HCT116 (cell line): ENCODE results near the gene RAI1. TPM values are rescaled to one million over a fixed set of nuclear protein-coding genes. Genes with fewer than 3 reads are reported as not detected.

ENCODE experiments used
- ATAC-seq: fragments of 200-7000 bp; cut with Tn5 transposase; 2 replicates; pipeline ENCODE4 v1.9.1; 2020; ENCODE audit warnings: mild to moderate bottlenecking, moderate library complexity
- BruUV-seq: library from RNA; stranded (reverse); fragments of 400-500 nt; replicated peaks from 2 replicates; lab custom pipeline; 2021; lab: Mats Ljungman, UMichigan
- CTCF ChIA-PET: fragments of 300-600 bp; sonication (Branson Sonifier 250); formaldehyde crosslinking; loops from one replicate; lab custom pipeline; 2021; ENCODE audit warnings: antibody characterized with exemption; lab: Charles Lee
- POLR2A ChIA-PET: fragments of 300-600, 350-600 bp; sonication (Branson Sonifier 250); formaldehyde crosslinking; loops from one replicate; lab custom pipeline; 2021; ENCODE audit warnings: antibody characterized with exemption; lab: Charles Lee
- RAD21 ChIA-PET, 2 experiments: fragments of 300-600 bp; sonication (Branson Sonifier 250); formaldehyde crosslinking; loops; one replicate each; lab custom pipeline; 2023; ENCODE audit warnings: low total read pairs in 2 of 2; ENCODE audit not compliant: uncharacterized antibody in 2 of 2, unreplicated experiment in 2 of 2, low non-redundant PET in 1 of 2; lab: Charles Lee
- DNase-seq: peaks from one replicate; pipeline ENCODE4 v3.0.0-alpha.2; 2010; ENCODE audit warnings: low read depth, low spot score
- H2AFZ ChIP-seq: fragments of 200-600 bp; shearing (Covaris generic), sonication (generic); 2 replicates; pipeline ENCODE4 v1.6.1; 2017; ENCODE audit warnings: low read depth, mixed run types, mixed read lengths, antibody characterized with exemption, low read length; ENCODE audit not compliant: poor library complexity, severe bottlenecking
- H3K27ac ChIP-seq: 2 replicates; pipeline ENCODE4 v1.5.1; 2012; ENCODE audit warnings: low read depth, low read length
- H3K27me3 ChIP-seq: fragments of 200-600 bp; sonication (generic); 2 replicates; pipeline ENCODE4 v1.6.1; 2016; ENCODE audit warnings: mixed run types, low read length, mixed read lengths; ENCODE audit not compliant: insufficient read depth
- H3K36me3 ChIP-seq, 2 experiments: fragments of 200-500 bp in 1 of 2; fragments of 200-600 bp in 1 of 2; sonication (Bioruptor generic) in 1 of 2; sonication (generic) in 1 of 2; 2 replicates each; pipeline versions ENCODE4 v1.5.1 to v1.6.1; 2014 to 2016; ENCODE audit warnings: low read length in 2 of 2, inconsistent platforms in 1 of 2, mixed read lengths in 1 of 2, mixed run types in 1 of 2; ENCODE audit not compliant: insufficient read depth in 2 of 2, control insufficient read depth in 1 of 2
- H3K4me1 ChIP-seq, 2 experiments: fragments of 200-600 bp in 1 of 2; sonication (generic) in 1 of 2; 2 replicates each; pipeline versions ENCODE4 v1.5.1 to v1.6.1; 2012 to 2017; ENCODE audit warnings: low read length in 2 of 2, inconsistent platforms in 1 of 2, mild to moderate bottlenecking in 1 of 2, mixed read lengths in 1 of 2, mixed run types in 1 of 2, moderate library complexity in 1 of 2; ENCODE audit not compliant: insufficient read depth in 2 of 2, control insufficient read depth in 1 of 2
- H3K4me2 ChIP-seq: fragments of 200-600 bp; sonication (generic); 2 replicates; pipeline ENCODE4 v1.6.1; 2017; ENCODE audit warnings: mixed run types, low read length, mixed read lengths
- H3K4me3 ChIP-seq, 2 experiments: fragments of 200-600 bp in 1 of 2; sonication (generic) in 1 of 2; replicated peaks in 1 of 2; 2 replicates each; pipeline ENCODE4 v1.5.1; 2011 to 2016; ENCODE audit warnings: low read length in 2 of 2, control low read depth in 1 of 2, low read depth in 1 of 2, mild to moderate bottlenecking in 1 of 2, mixed read lengths in 1 of 2, mixed run types in 1 of 2
- H3K79me2 ChIP-seq: fragments of 200-600 bp; sonication (generic); 2 replicates; pipeline ENCODE4 v1.6.1; 2017; ENCODE audit warnings: mild to moderate bottlenecking, mixed run types, low read length, moderate library complexity, mixed read lengths; ENCODE audit not compliant: insufficient read depth
- H3K9ac ChIP-seq: fragments of 200-600 bp; sonication (generic); 2 replicates; pipeline ENCODE4 v1.6.1; 2016; ENCODE audit warnings: low read length, mixed read lengths
- H3K9me2 ChIP-seq: fragments of 200-600 bp; sonication (generic), shearing (Covaris generic); 2 replicates; pipeline ENCODE4 v1.6.1; 2017; ENCODE audit warnings: mixed run types, mild to moderate bottlenecking, moderate library complexity; ENCODE audit not compliant: insufficient read depth
- H3K9me3 ChIP-seq, 2 experiments: fragments of 200-500 bp in 1 of 2; fragments of 200-600 bp in 1 of 2; sonication (Bioruptor generic) in 1 of 2; sonication (generic) in 1 of 2; 2 replicates each; pipeline ENCODE4 v1.6.1; 2014 to 2017; ENCODE audit warnings: low read length in 2 of 2, mixed read lengths in 2 of 2, inconsistent platforms in 1 of 2, low read depth in 1 of 2, mild to moderate bottlenecking in 1 of 2, mixed run types in 1 of 2, moderate library complexity in 1 of 2; ENCODE audit not compliant: control insufficient read depth in 1 of 2, insufficient read depth in 1 of 2
- H4K20me1 ChIP-seq: fragments of 200-600 bp; sonication (generic), shearing (Covaris generic); 2 replicates; pipeline ENCODE4 v1.6.1; 2017; ENCODE audit warnings: mixed run types, mild to moderate bottlenecking, moderate library complexity; ENCODE audit not compliant: insufficient read depth
- CBX3 ChIP-seq: IDR thresholded peaks from 2 replicates; pipeline ENCODE4 v1.6.1; 2012; ENCODE audit warnings: low read depth
- CEBPB ChIP-seq: IDR thresholded peaks from 2 replicates; pipeline ENCODE4 v1.6.1; 2012; ENCODE audit warnings: low read depth
- EGR1 ChIP-seq: IDR thresholded peaks from 2 replicates; pipeline ENCODE4 v1.6.1; 2012; ENCODE audit warnings: low read depth
- EZH2 ChIP-seq: fragments of 200-600 bp; sonication (generic); IDR thresholded peaks from 2 replicates; pipeline ENCODE4 v1.6.1; 2017; ENCODE audit warnings: antibody characterized with exemption, mixed run types
- EZH2phosphoT487 ChIP-seq: fragments of 200-600 bp; IDR thresholded peaks from 2 replicates; pipeline ENCODE4 v1.6.1; 2018; ENCODE audit warnings: antibody characterized with exemption, borderline replicate concordance
- FOSL1 ChIP-seq: IDR thresholded peaks from 2 replicates; pipeline ENCODE4 v1.6.1; 2012; ENCODE audit warnings: low read depth
- JUND ChIP-seq: IDR thresholded peaks from 2 replicates; pipeline ENCODE4 v1.6.1; 2012
- POLR2AphosphoS5 ChIP-seq: IDR thresholded peaks from 2 replicates; pipeline ENCODE4 v1.6.1; 2011; ENCODE audit warnings: mild to moderate bottlenecking, low read depth, low read length, moderate library complexity
- RAD21 ChIP-seq: IDR thresholded peaks from 2 replicates; pipeline ENCODE4 v1.6.1; 2012; ENCODE audit warnings: low read depth, mild to moderate bottlenecking
- REST ChIP-seq: IDR thresholded peaks from 2 replicates; pipeline ENCODE4 v1.6.1; 2012; ENCODE audit warnings: low read depth
- SIN3A ChIP-seq: IDR thresholded peaks from 2 replicates; pipeline ENCODE4 v1.6.1; 2012; ENCODE audit warnings: low read depth
- SP1 ChIP-seq: IDR thresholded peaks from 2 replicates; pipeline ENCODE4 v1.6.1; 2012; ENCODE audit warnings: low read depth
- SRF ChIP-seq: IDR thresholded peaks from 2 replicates; pipeline ENCODE4 v1.6.1; 2012; ENCODE audit warnings: low read depth
- TCF7L2 ChIP-seq: IDR thresholded peaks from 2 replicates; pipeline ENCODE4 v1.7.0; 2011; ENCODE audit warnings: borderline replicate concordance, inconsistent platforms; ENCODE audit not compliant: insufficient read depth, insufficient read length; ENCODE audit errors: extremely low read depth
- YY1 ChIP-seq: IDR thresholded peaks from 2 replicates; pipeline ENCODE4 v1.6.1; 2011; ENCODE audit warnings: low read length, low read depth, moderate library complexity, mild to moderate bottlenecking; ENCODE audit not compliant: insufficient replicate concordance; ENCODE audit errors: extremely low read depth
- ZFX ChIP-seq: fragments of 450-650 bp; IDR thresholded peaks from 2 replicates; pipeline ENCODE4 v1.6.1; 2017
- ZNF274 ChIP-seq: fragments of 200-500 bp; sonication (Bioruptor generic); IDR thresholded peaks from 2 replicates; pipeline ENCODE4 v1.6.1; 2014; ENCODE audit warnings: mild to moderate bottlenecking, low read depth, low read length, inconsistent platforms
- intact Hi-C: fragments of 100-400 bp; cut with micrococcal nuclease; formaldehyde crosslinking; loops from 2 replicates; pipeline ENCODE4 v1.10.0; 2022
- total RNA-seq: library from RNA; stranded (reverse); gene quantifications from one replicate; pipeline ENCODE4 v1.2.1, GENCODE V29; 2021; ENCODE audit not compliant: unreplicated experiment
- TF ChIP-seq, protein P1 (sequence below): IDR thresholded peaks from 2 replicates; pipeline ENCODE4 v1.6.1; 2012

The RAI1 gene
- total RNA-seq, 1 experiment from 2014 or later: 38.5 TPM

GRCh38 chr17:17738901-17739300 lies 57.6 kb downstream of the RAI1 start:
- CTCF ChIA-PET: interaction anchor here (1.2 to 1.6 kb wide), 2 partner anchors 10 kb away, joined by 4 to 6 read pairs; no protein-coding TSS in a partner anchor
- no peaks in the 10 kb centered on the region for H3K36me3 ChIP-seq
- H3K27ac ChIP-seq: no peak overlapping the region; the same call in 1 of the 2 replicates
- H3K27me3 ChIP-seq: no peaks in the 10 kb centered on the region
- no peak for TF ChIP-seq TCF7L2
- TF ChIP-seq ZFX: no peak
- TF ChIP-seq, protein P1, sequence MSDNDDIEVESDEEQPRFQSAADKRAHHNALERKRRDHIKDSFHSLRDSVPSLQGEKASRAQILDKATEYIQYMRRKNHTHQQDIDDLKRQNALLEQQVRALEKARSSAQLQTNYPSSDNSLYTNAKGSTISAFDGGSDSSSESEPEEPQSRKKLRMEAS: no peak
- no peak for TF ChIP-seq SIN3A
- TF ChIP-seq SP1: no peak
- TF ChIP-seq CBX3: no peak
- TF ChIP-seq EGR1: no peak
- TF ChIP-seq EZH2: no peak
- TF ChIP-seq REST: no peak
- no peak for TF ChIP-seq SRF
- no peak for TF ChIP-seq ZNF274
- TF ChIP-seq FOSL1: no peak
- no peak for TF ChIP-seq EZH2phosphoT487
- TF ChIP-seq CEBPB: no peak
- TF ChIP-seq JUND: no peak
- TF ChIP-seq YY1: no peak
- TF ChIP-seq RAD21: no peak
- no peak for TF ChIP-seq POLR2AphosphoS5
- intact Hi-C loops: no loop called here
- DNase-seq (no peak), ATAC-seq (no peak)
- peak overlapping the region; percentile 68 for H3K4me2 ChIP-seq
- H3K4me1 ChIP-seq: peaks cover 41 to 43% of the 10 kb centered on the region in 2 experiments
- POLR2A ChIA-PET: no interaction called here
- no peaks in the 10 kb centered on the region for H3K9me3 ChIP-seq
- no TSS peak for BruUV-seq
- H3K79me2 ChIP-seq: peaks cover 77% of the 10 kb centered on the region
- no peaks in the 10 kb centered on the region for H4K20me1 ChIP-seq
- H3K4me3 ChIP-seq: no peak overlapping the region
- no peaks in the 10 kb centered on the region for H3K9me2 ChIP-seq
- H3K9ac ChIP-seq: peak overlapping the region; percentile 38
- no peak overlapping the region for H2AFZ ChIP-seq
- RAD21 ChIA-PET: no interaction called here
